A549 (cell line): ENCODE data around the gene DNAAF2.

Experiments
- CHD4 ChIP-seq: fragments of 200-600 bp; sonication (generic); IDR thresholded peaks from 2 replicates; pipeline ENCODE4 v1.6.1; 2016; ENCODE audit warnings: antibody characterized with exemption, mild to moderate bottlenecking, borderline replicate concordance
- EP300 ChIP-seq, 2 experiments: fragments of >200 bp; sonication (Bioruptor Twin); formaldehyde crosslinking; IDR thresholded peaks; 2 replicates in 1 of 2; 3 replicates in 1 of 2; pipeline ENCODE4 v1.6.1; 2016 to 2017
- FOSB ChIP-seq: fragments of 250-450 bp; sonication (Bioruptor Pico); IDR thresholded peaks from 2 replicates; pipeline ENCODE4 v1.5.0; 2020; ENCODE audit warnings: mild to moderate bottlenecking, moderate library complexity
- JUN ChIP-seq, 2 experiments: fragments of >200 bp; sonication (Bioruptor Twin); formaldehyde crosslinking; IDR thresholded peaks; 2 replicates in 1 of 2; 3 replicates in 1 of 2; pipeline ENCODE4 v1.6.1; 2016 to 2017
- JUNB ChIP-seq: fragments of >200 bp; sonication (Bioruptor Twin); formaldehyde crosslinking; IDR thresholded peaks from 2 replicates; pipeline ENCODE4 v1.6.1; 2016
- KDM1A ChIP-seq: fragments of 200-600 bp; sonication (generic); IDR thresholded peaks from 2 replicates; pipeline ENCODE4 v1.6.1; 2016; ENCODE audit warnings: low read depth, mild to moderate bottlenecking
- KDM5A ChIP-seq: fragments of 200-600 bp; sonication (generic); IDR thresholded peaks from 2 replicates; pipeline ENCODE4 v1.6.1; 2016; ENCODE audit warnings: antibody characterized with exemption, mild to moderate bottlenecking
- MAFK ChIP-seq: fragments of 450-650 bp; IDR thresholded peaks from 2 replicates; pipeline ENCODE4 v1.6.1; 2014; ENCODE audit not compliant: partially characterized antibody
- POLR2A ChIP-seq: IDR thresholded peaks from 2 replicates; pipeline ENCODE4 v1.6.1; 2012; ENCODE audit warnings: mild to moderate bottlenecking, low read length
- RAD21 ChIP-seq, 2 experiments: fragments of >200 bp in 1 of 2; sonication (Bioruptor Twin) in 1 of 2; formaldehyde crosslinking in 1 of 2; IDR thresholded peaks in 1 of 2; conservative IDR thresholded peaks in 1 of 2; 2 replicates in 1 of 2; 3 replicates in 1 of 2; pipeline ENCODE4 v1.6.1; 2012 to 2018; ENCODE audit warnings: inconsistent platforms in 1 of 2
- RFX5 ChIP-seq: fragments of 450-650 bp; IDR thresholded peaks from 2 replicates; pipeline ENCODE4 v1.7.1; 2014; ENCODE audit warnings: antibody characterized with exemption, mild to moderate bottlenecking, moderate library complexity
- TF ChIP-seq, protein P1 (sequence below): fragments of >200 bp; sonication (Bioruptor Twin); formaldehyde crosslinking; IDR thresholded peaks from 3 replicates; pipeline ENCODE4 v1.5.1; 2016
- TF ChIP-seq, protein P2 (sequence below): fragments of 450-650 bp; IDR thresholded peaks from 2 replicates; pipeline ENCODE4 v1.6.1; 2014; ENCODE audit warnings: antibody characterized with exemption

DNA sequence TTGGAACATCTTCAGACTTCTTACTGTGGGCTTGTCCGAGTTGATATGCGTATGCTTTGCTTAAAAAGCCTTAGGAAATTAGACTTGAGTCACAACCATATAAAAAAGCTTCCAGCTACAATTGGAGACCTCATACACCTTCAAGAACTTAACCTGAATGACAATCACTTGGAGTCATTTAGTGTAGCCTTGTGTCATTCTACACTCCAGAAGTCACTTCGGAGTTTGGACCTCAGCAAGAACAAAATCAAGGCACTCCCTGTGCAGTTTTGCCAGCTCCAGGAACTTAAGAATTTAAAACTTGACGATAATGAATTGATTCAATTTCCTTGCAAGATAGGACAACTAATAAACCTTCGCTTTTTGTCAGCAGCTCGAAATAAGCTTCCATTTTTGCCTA lies 27.5 kb downstream of the DNAAF2 start:
- TF ChIP-seq KDM1A, result no peak
- TF ChIP-seq, protein P1, sequence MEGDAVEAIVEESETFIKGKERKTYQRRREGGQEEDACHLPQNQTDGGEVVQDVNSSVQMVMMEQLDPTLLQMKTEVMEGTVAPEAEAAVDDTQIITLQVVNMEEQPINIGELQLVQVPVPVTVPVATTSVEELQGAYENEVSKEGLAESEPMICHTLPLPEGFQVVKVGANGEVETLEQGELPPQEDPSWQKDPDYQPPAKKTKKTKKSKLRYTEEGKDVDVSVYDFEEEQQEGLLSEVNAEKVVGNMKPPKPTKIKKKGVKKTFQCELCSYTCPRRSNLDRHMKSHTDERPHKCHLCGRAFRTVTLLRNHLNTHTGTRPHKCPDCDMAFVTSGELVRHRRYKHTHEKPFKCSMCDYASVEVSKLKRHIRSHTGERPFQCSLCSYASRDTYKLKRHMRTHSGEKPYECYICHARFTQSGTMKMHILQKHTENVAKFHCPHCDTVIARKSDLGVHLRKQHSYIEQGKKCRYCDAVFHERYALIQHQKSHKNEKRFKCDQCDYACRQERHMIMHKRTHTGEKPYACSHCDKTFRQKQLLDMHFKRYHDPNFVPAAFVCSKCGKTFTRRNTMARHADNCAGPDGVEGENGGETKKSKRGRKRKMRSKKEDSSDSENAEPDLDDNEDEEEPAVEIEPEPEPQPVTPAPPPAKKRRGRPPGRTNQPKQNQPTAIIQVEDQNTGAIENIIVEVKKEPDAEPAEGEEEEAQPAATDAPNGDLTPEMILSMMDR, result no peak
- TF ChIP-seq POLR2A, result no peak
- no peak for TF ChIP-seq MAFK
- TF ChIP-seq JUNB, result no peak
- no peak for TF ChIP-seq KDM5A
- TF ChIP-seq CHD4, result no peak
- TF ChIP-seq RFX5, result no peak
- no peak for TF ChIP-seq RAD21 (conservative IDR thresholded peaks at IDR 0.05 in 1 of 2, IDR thresholded peaks at IDR 0.05 in 1 of 2)
- no peak for TF ChIP-seq FOSB
- TF ChIP-seq, protein P2, sequence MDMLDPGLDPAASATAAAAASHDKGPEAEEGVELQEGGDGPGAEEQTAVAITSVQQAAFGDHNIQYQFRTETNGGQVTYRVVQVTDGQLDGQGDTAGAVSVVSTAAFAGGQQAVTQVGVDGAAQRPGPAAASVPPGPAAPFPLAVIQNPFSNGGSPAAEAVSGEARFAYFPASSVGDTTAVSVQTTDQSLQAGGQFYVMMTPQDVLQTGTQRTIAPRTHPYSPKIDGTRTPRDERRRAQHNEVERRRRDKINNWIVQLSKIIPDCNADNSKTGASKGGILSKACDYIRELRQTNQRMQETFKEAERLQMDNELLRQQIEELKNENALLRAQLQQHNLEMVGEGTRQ, result no peak
- no peak for TF ChIP-seq JUN (IDR thresholded peaks at IDR 0.05)
- TF ChIP-seq EP300 (IDR thresholded peaks at IDR 0.05), result no peak
